IPS DF 19.7 (cell line): ENCODE results near the gene UPK2.

Experiments
- DNase-seq: peaks from one replicate; pipeline ENCODE4 v3.0.0-alpha.2; 2013; ENCODE audit warnings: low read depth, low spot score

UPK2 gene

DNA sequence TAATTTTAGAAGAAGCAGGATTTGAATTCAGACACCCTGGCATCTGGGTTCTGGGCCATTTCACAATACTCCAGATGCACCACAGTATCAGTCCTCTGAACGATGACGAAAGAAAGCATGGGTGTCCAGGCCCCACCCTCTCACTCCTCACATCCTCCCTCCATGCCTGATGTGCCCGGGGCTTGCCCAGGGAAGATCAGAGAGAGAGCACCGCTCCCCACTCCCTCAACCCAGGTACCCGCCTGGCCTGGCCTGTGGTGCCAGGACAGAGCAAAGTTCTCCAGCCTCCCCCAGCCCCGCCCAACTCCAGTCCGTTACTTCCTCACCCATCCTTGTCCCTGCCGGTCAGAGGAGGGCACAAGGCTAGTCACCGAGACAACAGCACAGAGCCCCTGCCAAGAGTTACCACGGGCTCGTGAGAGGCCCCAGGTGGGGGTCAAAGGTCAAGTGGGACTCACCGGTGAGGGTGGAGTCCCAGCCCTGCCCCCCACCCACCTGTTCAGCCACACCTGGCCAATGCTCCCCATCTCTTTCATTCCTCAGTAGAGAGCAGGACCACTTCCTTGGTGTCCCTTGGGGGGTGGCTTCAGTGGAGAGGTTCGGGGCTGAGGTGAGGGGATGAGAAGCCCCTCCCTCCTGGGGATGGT, 38.5 kb upstream of the UPK2 start:
- DNase-seq, result no peak

DNA sequence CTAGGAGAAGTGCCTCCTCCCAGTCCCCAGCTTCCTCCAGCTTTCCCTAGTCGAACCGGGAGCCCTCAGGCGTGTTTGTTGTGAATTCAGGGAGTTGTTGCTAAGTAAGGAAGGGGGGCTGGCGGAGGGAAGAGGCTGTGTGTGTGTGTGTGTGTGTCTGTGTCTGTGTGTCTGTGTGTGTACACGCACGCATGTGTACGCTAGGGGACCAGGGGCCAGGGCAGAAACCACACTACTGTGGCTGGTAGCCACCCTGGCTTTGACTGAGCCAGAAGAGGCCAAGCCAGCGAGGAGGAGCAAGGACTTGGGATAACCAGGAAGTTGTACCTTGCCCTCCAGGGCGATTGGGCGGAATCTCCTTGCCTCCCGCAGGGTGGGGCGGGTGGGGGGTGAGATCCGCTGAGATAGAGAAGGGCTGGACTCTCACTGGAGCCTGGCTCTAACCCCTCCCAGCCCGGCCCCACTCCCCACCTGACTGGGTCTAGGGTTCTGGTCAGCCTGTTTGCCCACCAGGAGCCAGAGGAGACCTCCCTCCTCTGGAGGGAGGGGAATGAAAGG, 37.9 kb upstream of the UPK2 start:
- no peak for DNase-seq

DNA sequence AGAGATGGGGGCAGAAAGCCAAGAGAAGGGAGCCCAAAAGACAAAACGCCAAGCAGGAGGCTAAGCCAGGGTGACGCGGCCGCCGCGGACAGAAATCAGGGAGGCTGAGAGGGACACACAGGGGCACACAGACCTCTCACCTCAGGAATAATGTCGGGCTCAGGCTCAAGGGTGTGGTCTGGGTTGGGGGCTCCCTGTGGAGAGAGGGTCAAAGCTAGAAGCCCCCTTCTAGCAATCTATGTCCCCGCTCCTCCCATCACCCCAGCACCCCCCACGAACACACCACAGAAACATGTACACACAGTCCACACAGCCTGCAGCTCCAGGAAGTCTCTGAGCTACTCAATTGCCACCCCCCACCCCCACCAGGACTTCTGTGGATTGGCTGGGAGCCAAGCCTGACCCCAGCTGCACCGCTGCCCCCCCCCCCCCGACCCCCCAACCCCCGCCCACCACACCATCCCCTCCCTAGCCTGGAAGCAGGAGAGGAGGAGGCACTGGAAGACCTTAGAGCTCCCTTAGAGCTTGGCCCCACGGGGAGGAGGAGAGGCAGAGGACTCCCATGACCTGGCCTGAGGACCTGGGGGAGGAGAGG, 37.3 kb upstream of the UPK2 start:
- DNase-seq, result no peak

DNA sequence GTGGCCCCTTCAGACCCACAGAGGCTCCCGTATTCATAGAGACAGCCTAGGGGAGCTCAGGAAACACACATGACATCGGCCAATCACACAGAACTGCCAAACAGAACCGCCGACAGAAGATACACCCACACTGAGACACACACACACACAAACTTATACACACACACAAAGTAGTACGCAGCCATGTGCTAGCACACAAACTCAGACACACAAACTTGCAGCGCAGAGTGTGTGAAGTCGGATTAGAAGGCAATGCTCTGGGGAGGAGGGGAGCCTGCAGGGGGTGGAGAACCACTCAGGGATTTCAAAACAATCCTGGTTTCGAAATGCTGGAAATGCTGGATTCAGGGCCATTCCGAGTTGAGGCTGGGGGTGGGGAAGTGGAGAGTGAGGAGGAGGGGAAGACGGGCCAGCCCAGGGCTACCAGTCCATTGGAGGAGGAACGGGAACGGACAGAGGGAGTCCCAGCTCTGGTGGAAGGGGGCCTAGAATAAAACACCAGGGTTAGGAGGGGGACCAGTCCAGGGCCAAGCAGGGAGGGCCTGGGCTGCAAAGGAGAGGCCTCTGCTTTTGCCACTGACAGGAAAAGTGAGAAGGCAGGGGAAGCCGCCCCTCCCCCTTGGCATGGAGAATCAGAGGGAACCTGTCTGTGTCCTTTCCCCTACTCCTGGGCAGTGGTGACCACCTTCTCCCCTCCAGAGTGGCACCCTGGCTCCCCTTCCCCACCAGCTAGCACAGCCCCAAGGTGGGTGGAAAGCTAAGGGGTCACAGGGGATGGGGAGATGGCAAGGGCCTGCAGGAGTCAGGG, 34.8 kb upstream of the UPK2 start:
- DNase-seq, result no peak

DNA sequence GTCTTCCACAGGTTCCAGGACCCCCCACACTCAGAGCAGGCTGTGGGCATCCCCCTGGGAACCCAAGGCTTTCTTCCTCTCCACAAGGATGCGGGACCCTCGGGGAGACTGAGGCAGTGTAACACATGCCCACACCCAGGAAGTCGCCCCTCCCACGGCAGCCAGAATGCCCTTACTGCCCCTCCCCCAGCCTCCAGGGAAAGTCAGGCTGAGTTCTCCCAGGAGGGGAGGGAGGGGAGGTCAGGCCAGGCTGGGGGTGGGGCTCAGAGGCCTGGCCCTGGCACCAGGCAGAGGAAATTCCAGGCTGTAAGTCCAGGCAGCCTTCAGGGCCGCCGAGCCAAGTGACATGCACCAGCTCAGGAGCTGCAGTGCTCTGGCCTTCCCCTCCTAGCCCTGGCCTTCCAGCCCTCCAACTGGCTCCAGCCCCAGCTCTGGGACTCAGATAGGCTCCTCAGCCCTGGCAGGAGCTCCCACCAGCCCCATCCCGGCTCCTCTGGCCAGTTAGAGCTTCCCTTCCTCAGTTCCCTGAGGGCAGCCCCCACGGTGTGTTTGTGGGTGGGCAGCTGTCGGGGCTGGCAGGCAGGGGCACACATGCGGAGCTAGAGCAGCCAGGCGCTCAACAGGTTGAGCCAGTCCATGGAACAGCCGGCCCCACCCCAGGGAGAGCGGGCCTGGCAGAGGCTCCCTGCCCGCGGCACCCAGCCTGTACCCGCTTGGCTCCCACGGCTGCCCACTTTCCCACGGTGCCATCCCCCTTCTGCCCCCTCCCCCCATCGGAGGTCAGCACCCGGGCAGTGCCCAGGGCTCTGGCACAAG, 34.0 kb upstream of the UPK2 start:
- DNase-seq, result no peak

DNA sequence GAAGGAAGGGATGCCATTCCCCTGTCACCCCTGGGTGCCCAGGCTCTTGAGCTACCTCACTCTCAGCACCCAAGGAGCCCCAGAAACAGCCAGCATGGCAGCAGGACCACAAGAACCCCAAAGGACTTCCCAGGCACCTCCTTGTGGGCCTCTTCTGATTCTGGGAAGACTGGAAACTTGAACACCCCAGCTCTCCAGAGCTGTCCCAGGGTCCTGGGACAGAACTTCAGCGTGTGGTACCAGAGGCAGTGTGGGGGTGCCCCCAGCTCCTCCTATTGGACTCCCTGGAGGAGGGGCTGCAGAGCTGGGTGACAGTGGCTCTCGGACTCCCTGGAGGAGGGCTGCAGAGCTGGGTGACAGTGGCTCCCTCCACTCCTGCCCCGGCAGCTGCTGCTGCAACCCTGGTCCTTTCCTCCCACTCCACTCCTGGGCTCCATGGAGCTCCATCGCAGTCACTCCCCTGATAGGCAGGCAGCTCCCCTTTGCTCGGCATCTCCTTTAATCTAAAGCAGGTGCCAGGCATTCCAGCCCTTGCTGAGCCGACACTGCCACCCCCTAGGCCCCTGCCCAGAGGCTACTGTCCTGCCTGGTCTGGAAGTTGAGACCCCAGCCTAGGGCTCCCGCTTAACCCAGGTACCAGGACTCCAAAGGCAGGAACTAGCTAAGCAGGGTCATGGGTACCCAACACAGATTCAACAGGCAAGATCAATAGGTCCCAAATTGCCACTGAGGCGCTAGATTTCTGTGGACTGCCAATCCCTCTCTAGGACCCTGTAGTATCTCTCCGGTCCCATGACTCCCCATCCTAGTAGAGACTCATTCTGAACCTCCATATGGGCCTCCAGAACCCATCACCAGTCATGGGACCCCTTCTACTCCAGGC, 33.1 kb upstream of the UPK2 start:
- no peak for DNase-seq

DNA sequence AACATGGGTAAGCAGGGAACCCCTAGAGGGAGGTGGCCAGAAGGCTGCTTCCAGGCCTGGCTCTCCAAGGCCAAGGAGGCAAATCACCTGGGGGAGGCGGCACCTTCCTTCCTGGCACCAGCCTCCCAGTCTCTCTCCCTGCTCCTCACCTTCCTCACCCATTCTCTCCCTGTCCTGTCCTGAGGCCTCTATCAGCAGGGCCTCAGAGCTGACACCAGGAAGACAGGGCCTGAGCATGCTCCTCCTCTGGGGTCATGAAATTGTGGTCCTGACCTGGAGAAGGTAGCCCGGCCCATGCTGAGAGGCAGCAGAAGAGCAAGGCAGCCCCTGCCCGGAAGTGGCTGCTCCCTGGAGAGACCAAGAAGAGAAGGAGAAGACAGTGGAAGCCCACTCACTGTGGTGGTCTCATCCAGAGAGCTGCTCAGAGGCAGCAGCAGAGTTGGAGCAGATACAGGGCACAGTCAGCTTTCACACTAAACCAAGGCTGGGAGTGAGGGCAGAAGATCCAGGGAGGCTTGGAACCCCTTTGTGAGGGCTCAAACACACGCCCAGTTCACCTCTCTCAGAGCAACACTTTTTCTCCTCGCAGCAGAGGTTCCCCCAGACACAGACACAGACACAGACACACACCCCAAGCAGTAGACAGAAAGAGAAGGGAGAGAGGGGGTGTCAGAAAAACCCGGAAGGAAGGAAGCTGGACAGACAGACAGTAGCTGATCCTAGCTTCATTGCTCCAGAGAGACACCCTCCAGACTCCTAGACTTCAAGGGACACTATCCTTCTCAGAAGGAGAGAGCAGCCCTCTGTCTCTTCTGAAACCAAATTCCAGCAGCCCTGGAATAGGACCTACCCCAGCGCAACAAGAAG, 32.1 kb upstream of the UPK2 start:
- no peak for DNase-seq

DNA sequence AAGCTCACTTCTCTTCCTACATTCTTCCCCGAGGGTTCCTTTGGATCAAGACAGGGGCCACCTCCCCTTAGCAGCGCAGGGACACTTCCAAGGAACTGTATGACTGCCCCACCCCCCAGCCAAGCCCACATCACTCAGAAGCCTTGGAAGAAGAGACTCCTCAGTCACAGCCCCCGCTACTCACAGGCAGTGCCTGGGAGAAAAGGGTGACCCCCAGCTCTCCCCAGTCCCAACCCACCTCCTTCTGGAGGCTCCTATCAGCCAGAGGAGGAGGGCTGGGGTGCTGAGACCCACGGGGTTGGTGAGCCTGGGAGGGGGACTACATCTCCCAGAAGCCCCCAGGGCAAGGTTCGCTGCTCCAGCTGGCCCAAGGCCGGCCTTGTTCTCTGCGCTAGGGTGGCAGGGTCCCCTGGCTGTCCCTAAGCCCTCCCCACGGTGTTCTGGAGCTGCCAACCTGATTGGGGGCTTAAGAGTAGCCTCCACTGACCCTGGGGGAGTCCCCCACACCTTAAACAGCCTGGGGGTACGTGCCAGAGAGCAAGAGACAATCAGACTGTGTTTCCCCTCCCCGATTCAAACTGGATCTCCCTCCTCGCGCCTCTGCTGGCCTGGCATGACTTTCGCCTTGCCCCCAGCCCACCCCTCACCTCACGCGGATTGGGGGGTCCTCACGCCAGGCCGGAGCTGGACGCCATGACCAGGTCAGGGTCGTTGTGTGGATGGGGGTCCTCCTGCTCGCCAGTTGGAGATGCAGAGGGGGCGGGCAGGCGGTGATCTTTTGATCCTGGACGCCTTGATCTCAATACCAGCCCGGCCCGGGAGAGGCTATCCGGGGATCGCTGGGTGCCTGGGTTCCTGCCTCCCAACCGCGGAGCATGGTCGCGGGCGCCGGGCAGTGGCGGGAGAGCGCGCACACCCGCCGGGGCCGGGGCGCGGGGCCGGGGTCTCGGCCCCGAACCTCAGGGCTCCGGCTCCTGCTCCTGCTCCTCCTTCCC, 31.2 kb upstream of the UPK2 start:
- DNase-seq, result no peak

DNA sequence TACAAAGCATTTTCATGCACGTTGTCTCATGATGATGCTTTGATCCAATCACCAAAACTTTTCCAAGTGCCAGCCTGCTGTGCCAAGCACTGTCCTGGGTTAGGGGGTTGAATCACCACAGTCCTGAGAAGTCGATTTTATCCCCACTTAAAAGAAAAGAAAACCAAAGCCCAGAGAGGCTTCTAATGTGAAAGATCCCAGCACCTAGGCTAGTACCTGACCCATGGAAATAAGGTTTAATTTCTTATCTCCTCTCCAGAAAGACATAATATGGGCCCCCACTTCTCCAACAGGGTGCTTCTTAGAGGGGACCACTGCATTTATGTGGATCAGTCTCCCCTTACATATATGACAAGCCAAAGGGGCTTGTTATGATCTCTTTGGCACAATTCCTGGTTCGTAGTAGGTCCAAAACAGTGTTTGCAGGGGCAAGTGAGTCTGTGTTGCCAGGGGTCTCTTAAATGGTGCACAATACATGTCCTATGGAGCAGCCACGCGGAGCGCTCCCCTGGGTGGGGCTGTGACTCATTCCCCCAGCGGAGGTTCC, 28.5 kb upstream of the UPK2 start:
- no peak for DNase-seq

DNA sequence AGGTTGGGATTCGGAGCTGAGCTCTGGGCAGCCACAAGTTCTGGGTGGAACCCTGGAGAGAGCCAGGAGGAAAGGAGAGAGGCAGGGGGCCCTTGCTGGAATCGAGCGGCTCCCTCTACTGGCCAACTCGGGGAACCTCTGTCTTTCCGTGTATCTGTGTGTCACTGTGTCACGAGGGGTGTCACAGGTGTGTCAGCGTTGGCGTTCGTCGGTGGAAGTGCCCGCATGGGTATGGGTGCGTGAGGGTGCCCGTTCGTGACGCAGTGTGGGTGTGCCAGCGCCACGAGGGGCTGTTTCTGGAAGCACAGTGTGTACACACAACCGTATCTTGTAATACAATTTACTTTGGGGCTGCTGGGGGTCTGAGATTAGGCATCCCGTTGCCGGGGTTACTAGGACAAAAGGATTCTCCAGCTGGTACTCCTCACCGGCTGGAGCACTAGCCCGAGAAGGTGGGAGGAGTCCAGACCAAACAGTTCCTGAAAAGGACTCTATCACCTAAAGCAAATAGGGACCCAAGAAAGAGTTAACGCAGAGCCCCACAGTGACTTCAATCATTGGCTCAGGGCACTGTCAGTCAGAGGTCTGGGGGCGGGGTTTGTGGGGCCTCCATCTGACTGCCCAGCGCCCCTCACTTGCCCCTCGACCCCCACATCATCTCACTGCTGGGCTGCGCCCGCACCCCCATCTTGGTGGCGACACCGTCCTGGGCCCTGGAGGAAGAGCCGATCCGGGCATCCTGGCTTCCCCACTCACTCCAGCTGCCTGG, 27.8 kb upstream of the UPK2 start:
- DNase-seq, result no peak

DNA sequence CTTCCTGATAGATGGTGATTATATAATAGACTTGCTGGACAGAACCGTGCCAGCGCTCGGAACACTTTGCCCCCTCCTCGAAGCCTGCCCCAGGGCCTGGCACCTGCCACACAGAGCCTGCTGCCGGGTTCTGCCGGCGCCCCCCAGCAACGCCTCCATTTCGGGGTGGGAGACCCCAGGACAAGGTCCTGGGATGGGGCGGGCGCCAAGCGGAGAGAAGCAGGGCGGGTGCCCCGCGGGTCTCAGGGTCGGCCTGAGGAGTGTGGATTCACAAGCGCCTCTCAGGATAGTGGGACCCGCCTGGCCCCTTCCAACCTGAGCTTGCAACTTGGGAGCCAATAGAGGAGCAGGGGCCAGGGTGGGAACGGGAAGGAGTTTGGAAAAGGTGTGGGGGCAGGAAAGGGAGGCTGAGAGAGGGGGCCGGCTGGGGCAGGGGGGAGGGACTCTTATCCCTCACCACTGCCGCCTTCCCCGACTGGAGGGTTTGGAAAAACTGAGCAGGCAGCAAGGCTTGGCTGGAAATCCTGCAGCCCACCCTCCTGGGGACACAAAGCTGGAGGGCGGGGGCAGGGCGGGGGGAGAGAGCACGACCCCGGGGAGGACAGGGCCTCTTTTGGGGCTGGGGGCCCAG, 27.1 kb upstream of the UPK2 start:
- no peak for DNase-seq

DNA sequence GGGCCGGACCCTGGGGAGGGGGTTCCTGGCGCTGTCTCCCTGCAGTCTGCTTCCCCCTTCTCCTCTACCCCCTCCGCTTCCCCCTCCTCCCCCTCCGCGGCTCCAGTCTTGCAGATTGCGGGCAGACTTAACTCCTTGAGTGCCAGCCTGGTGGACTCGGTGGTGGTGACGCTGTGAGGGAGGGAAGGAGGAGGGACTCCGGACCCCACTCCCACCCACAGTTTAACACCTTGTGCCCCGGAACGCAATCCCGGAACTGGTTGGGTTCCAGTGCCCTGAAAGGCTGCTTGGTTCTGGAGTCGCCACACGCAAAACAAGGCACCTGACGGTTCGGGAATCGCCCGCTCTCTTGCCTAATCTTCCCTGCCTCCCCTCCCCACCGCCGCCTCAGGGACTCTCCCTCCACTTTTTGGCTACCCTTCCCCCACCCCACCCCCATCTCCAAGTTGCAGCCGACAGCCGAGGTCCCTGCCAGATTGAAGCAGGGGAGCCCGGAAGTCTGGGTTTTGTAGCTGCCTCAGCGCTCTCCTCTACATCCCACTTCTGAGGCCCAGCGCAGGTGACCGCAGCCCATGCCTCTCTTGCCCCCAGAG, 26.5 kb upstream of the UPK2 start:
- no peak for DNase-seq

DNA sequence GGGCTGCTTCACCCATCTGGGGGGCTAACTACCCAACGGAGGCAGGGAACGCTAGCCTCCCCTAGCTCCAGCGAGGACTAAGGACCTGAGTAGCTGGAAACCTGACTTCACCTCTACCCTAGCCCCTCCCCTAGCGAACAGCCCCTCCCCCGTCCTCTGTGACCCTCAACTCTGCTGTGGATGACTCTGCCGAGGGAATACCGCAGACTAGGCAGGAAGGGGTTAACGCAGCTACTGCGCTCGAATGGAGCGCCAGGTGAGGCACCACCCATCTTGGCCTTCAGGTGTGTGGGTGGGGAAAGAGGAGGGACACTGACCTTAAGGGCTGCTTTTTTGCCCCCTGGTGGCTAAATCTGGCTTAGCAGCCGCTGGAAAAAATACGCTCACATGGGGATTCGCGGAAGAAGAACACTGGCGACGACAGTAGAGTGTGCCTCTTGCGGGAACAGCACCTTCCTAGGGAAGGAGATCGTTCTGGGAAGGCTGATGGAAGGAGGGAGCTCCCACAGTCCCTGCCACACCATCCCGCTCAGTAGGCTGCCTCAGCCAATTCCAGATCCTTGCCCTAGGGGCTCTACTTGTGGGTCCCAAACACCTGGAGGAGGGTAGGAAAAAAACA, 25.9 kb upstream of the UPK2 start:
- peak; percentile 98 for DNase-seq

DNA sequence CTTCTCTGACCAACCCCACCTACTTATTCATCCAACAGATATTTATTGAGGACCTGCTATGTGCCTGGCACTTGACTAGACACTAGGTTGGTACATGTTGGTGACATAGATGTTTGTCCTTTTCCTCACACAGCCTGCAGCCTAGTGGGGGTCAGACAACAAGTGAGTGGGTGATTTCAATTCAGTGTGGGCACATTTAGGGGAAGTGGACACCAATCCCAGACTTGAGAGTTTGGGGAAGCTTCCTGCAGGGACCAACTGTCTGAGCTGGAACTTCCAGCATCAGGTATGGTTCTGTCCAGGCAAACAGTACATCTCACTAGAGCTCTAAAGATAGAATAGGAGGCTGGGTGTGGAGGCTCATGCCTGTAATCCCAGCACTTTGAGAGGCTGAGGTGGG, 24.5 kb upstream of the UPK2 start:
- DNase-seq, result no peak

DNA sequence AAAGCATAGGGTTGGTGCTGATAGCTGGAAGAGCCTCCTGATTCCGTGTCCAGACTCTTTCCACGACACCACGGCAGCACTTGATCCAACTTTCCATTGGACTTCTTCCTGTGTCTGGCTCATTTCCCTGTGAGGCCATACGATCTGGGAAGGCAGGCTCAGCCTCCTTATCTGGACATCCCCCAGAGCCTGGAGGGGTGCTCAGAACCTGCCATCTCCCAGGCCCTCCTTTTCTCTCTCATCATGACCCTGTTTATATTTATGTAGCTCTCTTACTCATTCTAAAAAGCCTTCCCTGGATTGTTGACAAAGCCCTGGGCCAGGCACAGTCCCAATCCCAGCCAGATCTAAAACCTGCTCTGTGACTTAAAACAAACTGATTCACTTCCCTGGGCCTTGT, 22.6 kb upstream of the UPK2 start:
- DNase-seq, result no peak

DNA sequence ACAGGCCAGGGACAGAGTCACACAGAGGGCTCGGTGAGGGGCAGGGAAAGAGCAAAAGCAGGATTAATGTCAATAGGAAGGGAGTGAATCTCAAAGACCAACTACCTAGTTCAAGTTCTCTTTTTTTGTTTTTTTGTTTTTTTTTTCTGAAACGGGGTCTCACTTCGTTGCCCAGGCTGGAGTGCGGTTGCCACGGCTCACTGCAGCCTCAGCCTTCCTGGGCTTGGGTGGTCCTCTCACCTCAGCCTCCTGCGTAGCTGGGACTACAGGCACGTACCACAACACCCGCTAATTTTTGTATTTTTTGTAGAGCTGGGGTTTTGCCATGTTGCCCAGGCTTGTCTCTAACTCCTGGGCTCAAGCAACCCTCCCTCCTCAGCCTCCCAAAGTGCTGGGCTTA, 20.7 kb upstream of the UPK2 start:
- DNase-seq, result no peak
